Endothelial cell of umbilical vein (primary cell): Measurements from ENCODE around the gene CEBPB. TPM values are rescaled to one million over a fixed set of nuclear protein-coding genes. Genes with fewer than 3 reads are reported as not detected.

Source experiments
- BruUV-seq: library from RNA; stranded (reverse); fragments of 400-500 nt; replicated peaks from 2 replicates; lab custom pipeline; 2021; lab: Mats Ljungman, UMichigan
- CTCF ChIA-PET: fragments of 300-600, 350-600 bp; sonication (Branson Sonifier 250); formaldehyde crosslinking; loops from one replicate; lab custom pipeline; 2021; ENCODE audit warnings: antibody characterized with exemption, inconsistent platforms; lab: Charles Lee
- POLR2A ChIA-PET: fragments of 300-600, 350-600 bp; sonication (Branson Sonifier 250); formaldehyde crosslinking; loops from one replicate; lab custom pipeline; 2021; ENCODE audit warnings: antibody characterized with exemption, inconsistent platforms; lab: Charles Lee
- DNase-seq: peaks from one replicate; pipeline ENCODE4 v3.0.0-alpha.2; 2011; ENCODE audit warnings: low read depth, low spot score
- FAIRE-seq: peaks from 2 replicates; lab custom pipeline; 2011; peaks lifted over from hg19 to GRCh38; lab: Jason Lieb, UNC
- H2AFZ ChIP-seq: 2 replicates; pipeline ENCODE4 v1.6.0; 2012; ENCODE audit warnings: low read depth, low read length, control low read depth, inconsistent platforms
- H3K27ac ChIP-seq: 2 replicates; pipeline ENCODE4 v1.5.1; 2011; ENCODE audit warnings: low read depth, mild to moderate bottlenecking, control low read depth, low read length, moderate library complexity; ENCODE audit not compliant: insufficient read depth
- H3K27me3 ChIP-seq, 2 experiments: 2 replicates each; pipeline versions ENCODE4 v1.6.0 to v1.6.1; 2011; ENCODE audit warnings: low read length in 2 of 2, mixed read lengths in 1 of 2; ENCODE audit not compliant: control insufficient read depth in 2 of 2, insufficient read depth in 2 of 2
- H3K36me3 ChIP-seq, 2 experiments: 2 replicates in 1 of 2; 3 replicates in 1 of 2; pipeline ENCODE4 v1.5.1; 2011; ENCODE audit warnings: low read length in 2 of 2, mild to moderate bottlenecking in 1 of 2, moderate library complexity in 1 of 2; ENCODE audit not compliant: control insufficient read depth in 2 of 2, insufficient read depth in 2 of 2; ENCODE audit errors: extremely low read depth in 1 of 2
- H3K4me1 ChIP-seq: 3 replicates; pipeline ENCODE4 v1.5.1; 2011; ENCODE audit warnings: mild to moderate bottlenecking, low read length; ENCODE audit not compliant: control insufficient read depth, insufficient read depth; ENCODE audit errors: extremely low read depth
- H3K4me2 ChIP-seq: 2 replicates; pipeline ENCODE4 v1.6.1; 2011; ENCODE audit warnings: low read length, control low read depth, mixed read lengths; ENCODE audit not compliant: insufficient read depth
- H3K4me3 ChIP-seq, 3 experiments: fragments of 200-600 bp in 1 of 3; sonication (generic), shearing (Covaris generic) in 1 of 3; replicated peaks in 1 of 3; 2 replicates each; pipeline ENCODE4 v1.5.1; 2011 to 2016; ENCODE audit warnings: control low read depth in 3 of 3, low read length in 3 of 3, mild to moderate bottlenecking in 2 of 3, inconsistent platforms in 1 of 3, low read depth in 1 of 3, moderate library complexity in 1 of 3; ENCODE audit not compliant: insufficient read depth in 1 of 3
- H3K79me2 ChIP-seq: 2 replicates; pipeline ENCODE4 v1.6.0; 2012; ENCODE audit warnings: low read length, inconsistent platforms; ENCODE audit not compliant: control insufficient read depth, insufficient read depth
- H3K9ac ChIP-seq: replicated peaks from 2 replicates; pipeline ENCODE3; 2011; ENCODE audit warnings: low read length, control low read depth; ENCODE audit not compliant: insufficient read depth; ENCODE audit errors: extremely low read depth
- H3K9me1 ChIP-seq: replicated peaks from 3 replicates; pipeline ENCODE4 v1.6.0; 2011; ENCODE audit warnings: mild to moderate bottlenecking, low read length; ENCODE audit not compliant: control insufficient read depth, insufficient read depth; ENCODE audit errors: extremely low read depth
- H3K9me3 ChIP-seq: replicated peaks from 2 replicates; pipeline ENCODE4 v1.5.1; 2012; ENCODE audit warnings: low read length, inconsistent platforms; ENCODE audit not compliant: control insufficient read depth, insufficient read depth
- H4K20me1 ChIP-seq: replicated peaks from 2 replicates; pipeline ENCODE3; 2011; ENCODE audit warnings: mild to moderate bottlenecking, low read length; ENCODE audit not compliant: control insufficient read depth, insufficient read depth; ENCODE audit errors: extremely low read depth
- EZH2 ChIP-seq: IDR thresholded peaks from 2 replicates; pipeline ENCODE4 v1.6.1; 2012; ENCODE audit warnings: borderline replicate concordance, low read depth, mild to moderate bottlenecking, moderate library complexity, low read length, inconsistent platforms; ENCODE audit not compliant: severe bottlenecking
- FOS ChIP-seq: IDR thresholded peaks from 2 replicates; pipeline ENCODE4 v1.6.1; 2011; ENCODE audit warnings: mild to moderate bottlenecking, low read length, moderate library complexity, borderline replicate concordance; ENCODE audit not compliant: insufficient read depth
- GATA2 ChIP-seq: IDR thresholded peaks from 2 replicates; pipeline ENCODE4 v1.7.0; 2011; ENCODE audit warnings: low read depth, mild to moderate bottlenecking, moderate library complexity, mixed read lengths, low read length; ENCODE audit not compliant: insufficient read length, insufficient read depth
- JUN ChIP-seq: IDR thresholded peaks from 2 replicates; pipeline ENCODE4 v1.6.1; 2011; ENCODE audit warnings: borderline replicate concordance, low read depth; ENCODE audit not compliant: insufficient read length, insufficient read depth
- MAX ChIP-seq: IDR thresholded peaks from 2 replicates; pipeline ENCODE4 v1.6.1; 2011; ENCODE audit not compliant: insufficient read depth, insufficient read length
- MYC ChIP-seq: IDR thresholded peaks from one replicate; pipeline ENCODE4 v1.6.1; 2011; ENCODE audit warnings: mild to moderate bottlenecking, low read depth, low read length
- POLR2A ChIP-seq: IDR thresholded peaks from 2 replicates; pipeline ENCODE4 v1.6.1; 2012; ENCODE audit warnings: low read depth, mild to moderate bottlenecking, control low read depth, low read length
- POLR2AphosphoS5 ChIP-seq: IDR thresholded peaks from 2 replicates; pipeline ENCODE4 v1.6.1; 2012; ENCODE audit warnings: low read depth, mild to moderate bottlenecking, control low read depth, low read length, moderate library complexity; ENCODE audit not compliant: insufficient read depth
- dilution Hi-C: fragments of 300-500 bp; cut with MboI; formaldehyde crosslinking; loops from one replicate; pipeline ENCODE4 v1.15.0; 2019; ENCODE audit warnings: low sequenced_read_pairs; ENCODE audit not compliant: extremely low pct_ligation_motif_present
- intact Hi-C: fragments of 100-400 bp; cut with micrococcal nuclease; formaldehyde crosslinking; loops from one replicate; pipeline ENCODE4 v1.10.0; 2022
- polyA plus RNA-seq, 4 experiments: library from polyadenylated mRNA; depleted of rRNA in 3 of 4; stranded (reverse) in 3 of 4; unstranded in 1 of 4; fragments of >200 nt; gene quantifications; 2 replicates each; pipeline versions ENCODE4 v1.2.1 to v1.2.3, GENCODE V29; 2011 to 2012; ENCODE audit warnings: missing spikeins in 1 of 4
- total RNA-seq: library from RNA; stranded (reverse); gene quantifications from 2 replicates; pipeline ENCODE4 v1.2.3, GENCODE V29; 2021
- TF ChIP-seq, protein P1 (sequence below), 2 donors: IDR thresholded peaks; 1 replicate in 1 of 2; 2 replicates in 1 of 2; pipeline ENCODE4 v1.5.1; 2011; ENCODE audit warnings: low read length in 2 of 2, mild to moderate bottlenecking in 2 of 2, moderate library complexity in 2 of 2, control low read depth in 1 of 2, inconsistent platforms in 1 of 2, low read depth in 1 of 2; ENCODE audit not compliant: insufficient read depth in 1 of 2; ENCODE audit errors: extremely low read depth in 1 of 2

The CEBPB gene
- total and polyA plus RNA-seq, 2 donors (not counting 3 experiments of a cell fraction or from before 2014, with no cell fraction given): 3.7 to 11.4 TPM

DNA sequence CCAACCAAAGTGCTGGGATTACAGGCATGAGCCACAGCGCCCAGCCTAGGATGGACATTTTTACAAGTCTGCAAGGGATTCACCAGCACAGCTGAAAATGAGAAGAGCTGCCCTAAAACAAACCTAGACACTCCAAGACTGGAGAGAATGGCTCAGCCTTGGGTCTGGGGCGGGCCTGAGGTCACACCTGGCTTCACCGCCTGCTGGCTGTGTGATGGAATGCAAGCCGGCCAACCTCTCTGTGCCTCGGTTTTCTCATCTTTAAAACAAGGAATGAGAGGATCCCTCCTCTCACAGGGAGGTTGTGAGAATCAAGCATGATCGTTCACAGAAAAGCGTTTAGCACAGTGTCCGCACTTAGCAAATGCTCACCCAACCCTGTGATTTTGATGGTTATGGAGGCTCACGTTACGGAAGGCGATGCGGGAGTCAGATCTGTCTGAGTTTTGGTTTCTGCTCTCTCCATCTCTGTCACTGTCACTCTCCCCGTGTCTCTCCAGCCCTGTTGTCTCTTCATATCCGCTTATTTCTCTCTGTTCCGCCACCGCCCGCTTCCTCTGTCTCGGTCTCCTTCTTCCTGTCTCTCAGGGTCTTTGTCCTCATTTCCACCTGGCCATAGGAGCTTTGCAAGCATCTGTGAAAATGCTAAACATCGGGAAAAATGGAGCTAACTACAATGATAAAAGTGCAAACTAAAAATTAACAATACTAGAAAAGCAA, 47.6 kb downstream of the CEBPB start:
- TF ChIP-seq GATA2 (no peak), FOS (no peak), POLR2AphosphoS5 (no peak)
- FAIRE-seq: no peak
- intact Hi-C loops: no loop called here

DNA sequence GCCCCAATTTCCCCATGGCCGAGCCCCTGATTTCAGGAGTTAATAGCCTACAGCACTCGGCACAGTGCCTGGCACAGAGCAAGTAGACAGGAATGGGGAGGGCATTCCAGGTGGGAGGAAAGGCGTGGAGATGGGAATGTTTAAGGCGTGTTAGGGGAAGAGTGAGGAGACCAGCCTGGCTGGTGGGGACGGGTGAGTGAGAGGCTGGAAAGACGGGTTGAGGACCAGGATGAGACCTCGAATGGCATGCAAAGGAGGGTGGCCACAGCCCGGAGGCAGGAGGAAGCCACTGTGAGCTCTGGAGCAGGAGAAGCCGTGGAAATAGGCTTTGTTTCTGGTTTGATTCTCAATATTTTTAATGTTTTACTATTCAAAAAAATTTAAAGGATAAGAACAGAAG, 49.5 kb downstream of the CEBPB start:
- dilution Hi-C loops: no loop called here
- POLR2A ChIA-PET: no interaction called here

More for the DNA sequence above, 47.6 kb downstream of the CEBPB start:
- H3K9me3 ChIP-seq: no peaks in the 10 kb centered on the region
- H3K27me3 ChIP-seq: peaks cover 12 to 16% of the 10 kb centered on the region in 2 experiments
- no peak overlapping the region for H2AFZ ChIP-seq
- H3K9me1 ChIP-seq: no peaks in the 10 kb centered on the region
- BruUV-seq: no TSS peak
- H4K20me1 ChIP-seq: no peaks in the 10 kb centered on the region
- no peaks in the 10 kb centered on the region for H3K79me2 ChIP-seq
- DNase-seq: no peak
- dilution Hi-C loops: no loop called here
- POLR2A ChIA-PET: no interaction called here
- H3K4me2 ChIP-seq: no peak overlapping the region
- H3K36me3 ChIP-seq: no peaks in the 10 kb centered on the region
- no peaks in the 10 kb centered on the region for H3K4me1 ChIP-seq
- CTCF ChIA-PET: no interaction called here
- no peak overlapping the region for H3K4me3 ChIP-seq
- H3K27ac ChIP-seq: no peak overlapping the region
- no peak overlapping the region for H3K9ac ChIP-seq

More for the DNA sequence above, 49.5 kb downstream of the CEBPB start:
- Histone ChIP-seq H3K79me2 (no peaks in the 10 kb centered on the region), H3K9me1 (no peaks in the 10 kb centered on the region), H3K9me3 (no peaks in the 10 kb centered on the region), H3K4me3 (no peak overlapping the region), H4K20me1 (no peaks in the 10 kb centered on the region), H3K9ac (no peak overlapping the region), H3K4me2 (no peak overlapping the region), H3K36me3 (no peaks in the 10 kb centered on the region), H3K27ac (no peak overlapping the region), H3K27me3 (peaks cover 12 to 16% of the 10 kb centered on the region in 2 experiments), H3K4me1 (no peaks in the 10 kb centered on the region), H2AFZ (no peak overlapping the region)
- no TSS peak for BruUV-seq
- intact Hi-C loops: no loop called here
- DNase-seq: no peak
- TF ChIP-seq FOS (no peak), MAX (no peak), JUN (no peak), POLR2AphosphoS5 (no peak), EZH2 (no peak), MYC (no peak), GATA2 (no peak), POLR2A (no peak)
- TF ChIP-seq, protein P1, sequence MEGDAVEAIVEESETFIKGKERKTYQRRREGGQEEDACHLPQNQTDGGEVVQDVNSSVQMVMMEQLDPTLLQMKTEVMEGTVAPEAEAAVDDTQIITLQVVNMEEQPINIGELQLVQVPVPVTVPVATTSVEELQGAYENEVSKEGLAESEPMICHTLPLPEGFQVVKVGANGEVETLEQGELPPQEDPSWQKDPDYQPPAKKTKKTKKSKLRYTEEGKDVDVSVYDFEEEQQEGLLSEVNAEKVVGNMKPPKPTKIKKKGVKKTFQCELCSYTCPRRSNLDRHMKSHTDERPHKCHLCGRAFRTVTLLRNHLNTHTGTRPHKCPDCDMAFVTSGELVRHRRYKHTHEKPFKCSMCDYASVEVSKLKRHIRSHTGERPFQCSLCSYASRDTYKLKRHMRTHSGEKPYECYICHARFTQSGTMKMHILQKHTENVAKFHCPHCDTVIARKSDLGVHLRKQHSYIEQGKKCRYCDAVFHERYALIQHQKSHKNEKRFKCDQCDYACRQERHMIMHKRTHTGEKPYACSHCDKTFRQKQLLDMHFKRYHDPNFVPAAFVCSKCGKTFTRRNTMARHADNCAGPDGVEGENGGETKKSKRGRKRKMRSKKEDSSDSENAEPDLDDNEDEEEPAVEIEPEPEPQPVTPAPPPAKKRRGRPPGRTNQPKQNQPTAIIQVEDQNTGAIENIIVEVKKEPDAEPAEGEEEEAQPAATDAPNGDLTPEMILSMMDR (IDR thresholded peaks at IDR 0.05; ENCODE audit: extremely low read depth in 1 of 2, insufficient read depth in 1 of 2, low read depth in 1 of 2, low read length in 2 of 2): no peak
- CTCF ChIA-PET: interaction anchor here (1.1 kb wide), 1 partner anchor 11 kb away, joined by 3 read pairs; no protein-coding TSS in a partner anchor
- FAIRE-seq: no peak
